Activated T-helper 1 cell treated with anti-CD3 and anti-CD28 coated beads, Interleukin-12 subunit alpha, Interleukin-12 subunit beta, Interleukin-2, Interleukin-4 antibody, amounts not matched to agents 30 ng/mL and 10 ng/mL and 1 ng/mL, durations not matched to agents 14 hours and 24 hours and 36 hours (primary cell): Measurements from ENCODE around the gene CHST2. TPM values are rescaled to one million over a fixed set of nuclear protein-coding genes. Genes with fewer than 3 reads are reported as not detected.
A peak's percentile ranks its signal among the peaks of the same experiment; 100 is the strongest.
"Not testable (repeated sequence)": the region's sequence is repeated elsewhere in the genome, so short reads cannot be mapped to it uniquely, and the experiment has no call there.

Source experiments
- DNase-seq: peaks from one replicate; pipeline ENCODE4 v3.0.0; 2021; ENCODE audit warnings: low spot score
- H3K27ac Mint-ChIP-seq: one replicate; pipeline ENCODE4 v1.8.0; 2021; ENCODE audit warnings: mild to moderate bottlenecking, mixed read lengths
- H3K27me3 Mint-ChIP-seq: one replicate; pipeline ENCODE4 v1.8.0; 2022; ENCODE audit warnings: mild to moderate bottlenecking, moderate library complexity, mixed read lengths; ENCODE audit not compliant: insufficient read depth
- H3K36me3 Mint-ChIP-seq: one replicate; pipeline ENCODE4 v1.8.0; 2021; ENCODE audit warnings: low read depth, mixed read lengths
- H3K4me1 Mint-ChIP-seq: one replicate; pipeline ENCODE4 v1.8.0; 2021; ENCODE audit warnings: low read depth, mixed read lengths
- H3K4me3 Mint-ChIP-seq: one replicate; pipeline ENCODE4 v1.8.0; 2021; ENCODE audit warnings: mild to moderate bottlenecking, moderate library complexity, mixed read lengths
- H3K9me3 Mint-ChIP-seq: one replicate; pipeline ENCODE4 v1.8.0; 2021; ENCODE audit warnings: mixed read lengths
- intact Hi-C: fragments of 100-400 bp; cut with micrococcal nuclease; formaldehyde crosslinking; loops from one replicate; pipeline ENCODE4 v1.15.1; 2024
- total RNA-seq: library from RNA; stranded (reverse); gene quantifications from 2 replicates; pipeline ENCODE4 v1.2.3, GENCODE V29; 2022

CHST2 gene
- total RNA-seq, 1 donor from 2014 or later = 11.4 TPM

DNA sequence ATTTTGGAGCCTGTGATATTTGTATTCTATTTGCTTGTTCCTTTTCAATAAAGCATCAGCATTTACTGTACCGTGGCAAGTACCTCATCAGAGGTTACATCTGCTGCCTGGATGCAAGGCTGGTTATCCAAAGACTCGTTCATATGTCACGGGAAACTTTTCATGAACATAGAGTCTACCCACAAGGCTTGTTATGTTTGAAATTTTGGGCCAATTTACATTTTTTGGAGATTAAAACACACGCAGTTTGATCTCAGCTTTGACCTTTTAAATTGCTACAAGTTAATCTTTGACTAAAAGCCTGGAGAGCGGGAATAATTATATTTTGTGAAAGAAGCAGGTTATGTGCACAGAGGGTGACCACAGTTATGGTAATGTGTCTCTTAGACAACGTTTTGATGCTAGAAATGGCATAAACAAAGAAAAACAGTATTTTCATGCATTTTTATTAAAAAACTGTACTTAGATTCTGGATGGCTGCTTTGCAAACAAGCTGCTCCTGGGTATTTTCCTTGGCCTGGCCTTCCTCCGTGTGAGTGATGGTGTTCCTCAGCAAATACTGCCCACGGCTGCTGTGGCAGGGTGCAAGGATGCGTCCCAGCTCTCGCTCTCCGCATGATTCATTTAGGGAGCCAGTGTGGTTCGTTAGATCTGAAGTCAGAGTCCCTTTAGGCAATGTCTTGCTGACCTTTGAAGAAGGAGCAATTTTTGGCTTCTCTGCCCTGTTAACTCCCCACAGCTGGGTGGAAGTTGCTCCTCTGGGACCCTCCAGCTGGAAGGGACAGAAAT lies 27.1 kb downstream of the CHST2 start:
- Mint-ChIP-seq H3K27me3 (peaks cover 2% of the 10 kb centered on the region), H3K36me3 (no peaks in the 10 kb centered on the region), H3K27ac (no peak overlapping the region), H3K4me1 (no peaks in the 10 kb centered on the region), H3K9me3 (no peaks in the 10 kb centered on the region), H3K4me3 (no peak overlapping the region)
- intact Hi-C loops = no loop called here
- no peak for DNase-seq

DNA sequence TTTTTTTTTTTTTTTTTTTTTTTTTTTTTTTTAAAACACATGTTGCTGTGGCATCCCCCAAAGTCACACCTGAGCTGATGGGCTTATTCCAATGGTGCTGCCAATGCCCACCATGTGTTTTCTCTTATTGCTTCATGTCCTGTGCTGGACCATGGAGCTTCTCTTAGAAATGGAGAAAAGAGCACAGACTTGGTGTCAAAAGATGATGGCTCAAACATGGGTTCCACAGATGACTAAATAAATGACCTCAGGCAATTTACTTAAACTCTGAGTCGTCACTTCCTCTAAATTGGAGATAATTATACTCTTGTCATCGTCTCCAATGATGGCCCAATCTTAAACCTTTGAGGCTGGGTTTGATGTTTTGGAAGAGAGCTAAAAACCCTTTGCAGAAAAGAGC lies 28.1 kb downstream of the CHST2 start:
- H3K27ac Mint-ChIP-seq = no peak overlapping the region
- H3K27me3 Mint-ChIP-seq = no peaks in the 10 kb centered on the region
- no peak overlapping the region for H3K4me3 Mint-ChIP-seq
- DNase-seq = no peak
- no peaks in the 10 kb centered on the region for H3K9me3 Mint-ChIP-seq
- intact Hi-C loops = no loop called here
- no peaks in the 10 kb centered on the region for H3K36me3 Mint-ChIP-seq
- H3K4me1 Mint-ChIP-seq = no peaks in the 10 kb centered on the region

DNA sequence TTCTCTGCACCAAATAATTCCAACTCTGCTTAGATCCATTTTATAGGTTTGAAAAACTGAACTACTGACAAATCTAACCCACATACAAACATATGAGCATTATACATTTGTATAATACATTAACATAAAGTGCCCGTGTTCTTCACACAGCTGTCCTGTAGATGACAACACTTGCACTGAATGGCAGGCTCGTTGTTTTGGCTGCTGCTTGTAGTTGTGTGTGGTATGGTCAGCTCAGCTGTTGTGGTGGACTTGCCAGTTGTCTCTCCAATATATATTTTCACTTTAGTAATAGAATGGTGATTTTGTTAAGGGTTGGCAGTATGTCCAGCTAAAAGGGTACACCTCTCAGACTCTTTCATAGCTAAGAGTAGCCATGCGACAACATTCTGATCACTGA lies 30.5 kb downstream of the CHST2 start:
- DNase-seq = no peak
- Mint-ChIP-seq H3K9me3 (no peaks in the 10 kb centered on the region), H3K4me3 (no peak overlapping the region), H3K27me3 (no peaks in the 10 kb centered on the region), H3K4me1 (no peaks in the 10 kb centered on the region), H3K27ac (no peak overlapping the region), H3K36me3 (no peaks in the 10 kb centered on the region)
- intact Hi-C loops = no loop called here

DNA sequence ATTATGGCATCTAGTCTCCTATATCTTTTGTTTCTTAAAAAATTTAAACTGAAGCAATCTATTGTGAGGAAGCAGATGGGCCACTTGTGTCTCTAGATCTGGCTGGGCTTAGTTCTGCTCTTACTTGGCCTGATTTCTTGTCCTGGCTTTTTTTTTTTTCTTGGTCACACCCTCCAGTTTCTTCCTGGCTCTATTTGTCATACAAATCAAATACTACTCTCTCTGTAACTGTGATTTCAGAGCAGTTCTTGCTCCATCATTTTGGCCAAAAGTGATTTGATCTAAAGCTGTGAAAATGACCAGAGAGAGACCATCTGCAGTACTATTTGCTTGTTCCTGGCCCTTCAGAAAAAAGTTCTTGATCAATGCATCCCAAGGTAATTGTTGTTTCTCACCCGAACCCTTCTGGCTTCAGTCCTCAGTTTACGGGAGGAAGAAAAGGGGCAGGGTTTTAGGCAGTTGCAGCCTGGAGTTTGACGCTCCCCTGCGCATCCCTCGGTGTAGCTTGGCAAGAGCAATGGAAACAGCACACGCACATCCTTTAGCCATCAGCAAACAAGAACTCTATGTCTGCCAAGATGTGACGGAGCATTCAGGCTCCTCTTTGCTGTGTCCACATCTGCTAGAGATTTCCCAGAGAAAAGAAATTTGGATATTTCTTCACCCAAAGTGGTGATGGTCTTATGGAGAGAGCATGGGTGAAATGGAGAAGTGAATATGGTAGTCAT lies 31.6 kb downstream of the CHST2 start:
- no peak for DNase-seq
- H3K27me3 Mint-ChIP-seq = no peaks in the 10 kb centered on the region
- intact Hi-C loops = no loop called here
- no peak overlapping the region for H3K4me3 Mint-ChIP-seq
- no peaks in the 10 kb centered on the region for H3K4me1 Mint-ChIP-seq
- H3K27ac Mint-ChIP-seq = no peak overlapping the region
- no peaks in the 10 kb centered on the region for H3K36me3 Mint-ChIP-seq
- no peaks in the 10 kb centered on the region for H3K9me3 Mint-ChIP-seq

DNA sequence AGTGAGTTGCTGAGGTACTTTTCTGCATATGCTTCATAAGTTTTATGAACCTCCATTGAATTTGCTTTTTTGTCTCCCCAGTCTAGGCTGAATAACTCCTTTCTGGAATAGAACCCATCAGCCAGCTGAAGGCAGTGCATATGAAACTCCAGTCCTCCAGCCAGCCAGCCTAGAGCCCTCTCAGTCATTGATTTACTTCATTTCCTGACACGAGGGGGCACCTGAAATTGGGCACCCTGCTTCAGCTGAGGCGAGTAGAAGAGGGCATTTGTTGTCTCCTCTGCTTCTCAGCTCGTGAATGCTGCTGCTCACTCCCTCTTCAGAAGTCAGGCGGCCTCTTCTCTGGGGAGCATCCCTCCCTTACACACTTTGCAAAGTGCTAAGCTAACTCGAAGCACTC lies 32.5 kb downstream of the CHST2 start:
- Mint-ChIP-seq H3K4me1 (peaks cover under 1% of the 10 kb centered on the region), H3K27ac (no peak overlapping the region), H3K27me3 (no peaks in the 10 kb centered on the region), H3K36me3 (no peaks in the 10 kb centered on the region), H3K4me3 (no peak overlapping the region), H3K9me3 (no peaks in the 10 kb centered on the region)
- no peak for DNase-seq
- intact Hi-C loops = no loop called here

DNA sequence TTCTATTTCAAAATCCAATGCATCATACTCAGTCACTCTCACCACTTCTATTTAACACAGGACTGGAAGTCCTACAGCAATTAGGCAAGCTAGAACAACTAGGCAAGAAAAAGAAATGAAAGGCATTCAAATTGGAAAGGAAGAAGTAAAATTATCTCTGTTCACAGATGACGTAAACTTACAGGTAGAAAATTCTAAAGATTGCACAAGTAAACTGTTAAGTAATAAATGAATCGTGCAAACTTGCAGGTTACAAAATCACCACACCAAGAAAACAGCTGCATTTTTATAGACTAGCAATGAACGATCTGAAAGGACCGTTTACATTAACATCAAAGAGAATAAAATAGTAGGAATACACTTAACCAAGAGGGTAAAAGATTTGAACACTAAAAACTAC lies 36.2 kb downstream of the CHST2 start:
- Mint-ChIP-seq H3K4me3 (no peak overlapping the region), H3K4me1 (peaks cover 22% of the 10 kb centered on the region), H3K27ac (no peak overlapping the region), H3K27me3 (peaks cover 4% of the 10 kb centered on the region), H3K36me3 (no peaks in the 10 kb centered on the region), H3K9me3 (no peaks in the 10 kb centered on the region)
- intact Hi-C loops = no loop called here
- DNase-seq = no peak

DNA sequence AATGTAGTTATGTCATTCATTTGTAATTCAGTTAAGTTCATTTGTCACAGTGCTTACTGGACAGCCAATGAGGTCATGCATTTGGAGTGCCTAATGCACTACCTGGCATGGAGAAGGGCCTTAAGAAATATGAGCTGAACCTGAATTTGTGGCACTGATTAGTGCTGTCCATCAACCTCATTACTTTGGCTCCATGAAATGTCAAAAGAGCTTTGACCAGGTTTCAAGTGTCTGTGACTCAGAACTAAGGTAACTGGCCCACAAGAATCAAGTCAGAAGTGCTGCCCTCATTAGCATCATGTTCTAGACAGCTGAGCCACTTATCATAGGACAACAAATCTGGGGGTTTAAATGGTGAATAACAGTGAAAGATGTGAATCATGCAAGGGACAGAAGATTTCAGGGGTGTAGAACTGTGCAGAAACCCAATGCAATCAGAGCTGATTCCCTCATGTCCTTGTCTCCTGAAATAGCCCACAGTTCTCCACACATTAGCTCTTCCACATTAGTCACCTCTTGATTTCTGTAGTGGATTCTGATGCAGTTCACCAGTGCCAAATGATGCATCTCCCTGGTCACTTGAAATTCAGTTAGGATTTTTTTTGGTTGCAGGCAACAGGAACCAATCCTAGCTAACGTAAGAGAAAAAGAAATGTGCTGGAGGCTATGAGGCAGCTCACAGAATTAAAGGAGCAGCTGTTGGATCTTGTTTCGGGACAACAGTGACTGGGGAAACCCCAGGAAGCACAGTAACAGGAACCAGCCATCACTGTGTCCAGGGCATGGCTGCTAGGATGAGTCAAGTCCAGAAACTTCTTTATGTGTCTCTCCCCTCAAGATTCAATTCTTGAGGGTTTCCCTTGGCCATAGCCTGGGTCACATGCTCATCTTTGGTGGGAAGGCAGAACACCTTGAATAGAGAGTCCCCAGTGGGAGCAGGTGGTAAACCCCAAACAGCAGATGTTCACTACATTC lies 38.7 kb downstream of the CHST2 start:
- Mint-ChIP-seq H3K27me3 (peaks cover 4% of the 10 kb centered on the region), H3K4me3 (no peak overlapping the region), H3K4me1 (peaks cover 33% of the 10 kb centered on the region), H3K9me3 (no peaks in the 10 kb centered on the region), H3K36me3 (peaks cover 2% of the 10 kb centered on the region), H3K27ac (no peak overlapping the region)
- no peak for DNase-seq
- intact Hi-C loops = no loop called here

DNA sequence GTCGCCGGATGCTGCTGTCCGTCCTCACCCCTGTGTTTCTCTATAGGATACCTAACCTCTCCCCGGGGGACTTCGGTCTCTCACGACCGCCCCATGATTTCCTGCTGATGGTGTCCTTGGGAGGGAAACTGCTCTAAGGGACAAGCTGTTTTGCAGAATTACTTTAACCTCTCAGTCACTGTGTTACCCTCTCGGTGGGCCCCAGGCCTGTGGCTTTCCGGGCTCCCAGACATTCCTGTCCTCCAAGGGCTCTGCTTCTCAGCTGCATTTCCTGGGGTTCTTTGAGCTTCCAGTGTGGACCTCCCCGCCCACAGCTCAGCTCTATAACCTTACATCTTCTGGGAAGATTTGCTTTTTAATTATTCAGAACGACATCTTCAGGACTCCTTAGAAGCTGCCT lies 40.9 kb downstream of the CHST2 start:
- no peak overlapping the region for H3K27ac Mint-ChIP-seq
- H3K27me3 Mint-ChIP-seq = peaks cover 4% of the 10 kb centered on the region
- intact Hi-C loops = loop anchor here (10.0 kb wide), 2 partner anchors 436 to 1616 kb away; partner anchors contain the start of gene TRPC1
- H3K9me3 Mint-ChIP-seq = no peaks in the 10 kb centered on the region
- no peak for DNase-seq
- peaks cover 54% of the 10 kb centered on the region for H3K4me1 Mint-ChIP-seq
- peaks cover 2% of the 10 kb centered on the region for H3K36me3 Mint-ChIP-seq
- H3K4me3 Mint-ChIP-seq = no peak overlapping the region

DNA sequence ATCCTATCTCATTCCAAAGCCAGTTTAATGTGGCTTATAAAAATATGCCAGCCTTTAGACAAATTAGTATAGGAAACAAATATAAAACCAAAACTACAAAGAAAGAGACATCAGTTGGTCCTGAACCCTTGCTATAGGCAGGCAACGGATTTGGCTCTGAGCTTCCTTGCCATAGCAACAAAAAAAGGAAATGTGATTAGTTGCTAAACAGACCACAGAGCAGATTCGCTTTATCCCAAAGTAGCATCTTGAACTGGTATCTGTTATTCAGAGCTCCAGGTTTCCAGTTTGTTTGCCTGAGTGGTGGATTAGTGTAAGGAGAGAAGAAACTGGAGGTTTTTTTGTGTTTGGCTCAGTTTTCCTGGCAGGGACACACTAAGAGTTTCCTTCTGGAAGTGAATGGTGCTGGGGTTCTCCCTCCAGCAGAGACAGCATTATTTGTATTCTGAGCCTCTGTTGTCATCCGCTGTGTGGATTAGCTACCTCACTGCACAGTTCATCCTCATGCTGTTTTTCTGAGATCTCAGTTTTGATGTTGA lies 44.1 kb downstream of the CHST2 start:
- Mint-ChIP-seq H3K27ac (peak overlapping the region; percentile 87), H3K4me3 (no peak overlapping the region), H3K4me1 (peaks cover 61% of the 10 kb centered on the region), H3K9me3 (no peaks in the 10 kb centered on the region), H3K27me3 (peaks cover 4% of the 10 kb centered on the region), H3K36me3 (peaks cover 2% of the 10 kb centered on the region)
- intact Hi-C loops = loop anchor here (2.0 to 10.0 kb wide), 5 partner anchors 19 to 1619 kb away; partner anchors contain the start of genes TRPC1 and U2SURP
- no peak for DNase-seq

DNA sequence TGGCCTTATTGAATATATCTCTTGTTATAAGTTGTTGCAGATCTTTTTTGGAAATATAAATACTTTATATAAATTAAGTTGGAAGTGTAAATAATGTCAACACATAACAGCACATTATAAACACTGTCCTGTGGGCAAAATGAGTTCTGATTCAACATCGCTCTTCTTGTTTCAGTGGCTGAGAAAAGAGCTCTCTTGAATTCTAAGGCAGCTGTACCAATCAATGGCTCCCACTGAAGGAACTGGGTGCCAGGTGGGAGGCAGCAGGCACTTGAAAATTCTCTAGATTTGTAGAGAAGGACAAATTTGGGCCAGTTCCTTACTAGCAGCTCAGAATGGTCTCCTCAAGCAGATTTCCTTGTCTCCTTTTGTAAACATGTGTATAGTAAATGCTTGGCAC lies 45.6 kb downstream of the CHST2 start:
- DNase-seq = no peak
- H3K4me3 Mint-ChIP-seq = peak overlapping the region; percentile 52
- H3K27me3 Mint-ChIP-seq = peaks cover 2% of the 10 kb centered on the region
- intact Hi-C loops = loop anchor here (1.0 to 10.0 kb wide), 11 partner anchors 18 to 1620 kb away; partner anchors contain the start of genes ATR, CHST2, DIPK2A and TRPC1
- H3K36me3 Mint-ChIP-seq = peaks cover 9% of the 10 kb centered on the region
- H3K9me3 Mint-ChIP-seq = no peaks in the 10 kb centered on the region
- H3K4me1 Mint-ChIP-seq = peaks cover 71% of the 10 kb centered on the region
- H3K27ac Mint-ChIP-seq = peak overlapping the region; percentile 87

DNA sequence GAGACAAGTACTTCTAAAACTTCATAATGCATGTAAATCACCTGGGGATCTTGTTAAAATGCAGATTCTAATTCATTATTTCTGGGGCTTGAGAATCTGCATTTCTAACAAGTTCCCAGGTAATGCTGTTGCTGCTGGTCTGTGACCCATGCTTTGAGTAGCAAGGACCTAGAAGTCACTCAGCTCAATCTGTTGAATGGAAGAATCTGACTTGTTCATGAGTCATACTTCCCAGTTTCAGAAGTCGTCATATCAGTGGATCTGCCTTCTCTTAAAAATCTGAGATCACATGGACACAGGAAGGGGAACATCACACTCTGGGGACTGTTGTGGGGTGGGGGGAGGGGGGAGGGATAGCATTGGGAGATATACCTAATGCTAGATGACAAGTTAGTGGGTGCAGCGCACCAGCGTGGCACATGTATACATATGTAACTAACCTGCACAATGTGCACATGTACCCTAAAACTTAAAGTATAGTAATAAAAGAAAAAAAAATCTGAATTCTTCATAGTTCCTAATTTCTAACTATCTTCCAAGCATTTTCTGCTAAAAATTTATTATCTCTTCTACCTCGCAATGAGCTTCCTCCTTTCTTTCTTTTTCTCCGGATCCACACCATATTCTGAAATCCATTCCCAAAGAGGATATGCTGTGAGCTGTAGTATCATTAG lies 46.2 kb downstream of the CHST2 start:
- H3K36me3 Mint-ChIP-seq, H3K27me3 Mint-ChIP-seq, H3K9me3 Mint-ChIP-seq: not testable (repeated sequence)
- intact Hi-C loops = loop anchor here (1.0 to 10.0 kb wide), 11 partner anchors 17 to 1621 kb away; partner anchors contain the start of genes ATR, CHST2, DIPK2A and TRPC1
- H3K4me3 Mint-ChIP-seq = peak overlapping the region; percentile 24
- peak overlapping the region; percentile 87 for H3K27ac Mint-ChIP-seq
- peak; percentile 20 for DNase-seq
- peaks cover 77% of the 10 kb centered on the region for H3K4me1 Mint-ChIP-seq

DNA sequence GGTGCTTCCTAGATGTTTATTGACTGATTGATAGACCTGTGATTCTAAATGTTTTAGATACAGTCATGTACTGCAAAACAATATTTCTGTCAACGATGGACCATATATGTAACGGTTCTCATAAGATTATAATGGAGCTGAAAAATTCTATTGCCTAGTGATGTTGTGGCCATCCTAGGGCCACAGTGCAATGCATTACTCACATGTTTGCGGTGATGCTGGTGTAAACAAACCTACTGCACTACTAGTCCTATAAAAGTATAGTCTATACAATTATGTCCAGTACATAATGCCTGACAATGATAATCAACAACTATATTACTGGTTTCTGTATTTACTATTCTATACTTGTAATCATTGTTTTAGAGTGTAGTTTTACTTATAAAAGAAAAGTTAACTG lies 46.8 kb downstream of the CHST2 start:
- no peak for DNase-seq
- H3K9me3 Mint-ChIP-seq = no peaks in the 10 kb centered on the region
- no peaks in the 10 kb centered on the region for H3K27me3 Mint-ChIP-seq
- H3K27ac Mint-ChIP-seq = no peak overlapping the region
- peaks cover 83% of the 10 kb centered on the region for H3K4me1 Mint-ChIP-seq
- intact Hi-C loops = loop anchor here (5.0 to 10.0 kb wide), 5 partner anchors 421 to 1622 kb away; partner anchors contain the start of genes ATR, DIPK2A and TRPC1
- H3K36me3 Mint-ChIP-seq = peaks cover 9% of the 10 kb centered on the region
- H3K4me3 Mint-ChIP-seq = peak overlapping the region; percentile 5
